Measurements from ENCODE around the gene UNC13B.

The UNC13B gene

DNA sequence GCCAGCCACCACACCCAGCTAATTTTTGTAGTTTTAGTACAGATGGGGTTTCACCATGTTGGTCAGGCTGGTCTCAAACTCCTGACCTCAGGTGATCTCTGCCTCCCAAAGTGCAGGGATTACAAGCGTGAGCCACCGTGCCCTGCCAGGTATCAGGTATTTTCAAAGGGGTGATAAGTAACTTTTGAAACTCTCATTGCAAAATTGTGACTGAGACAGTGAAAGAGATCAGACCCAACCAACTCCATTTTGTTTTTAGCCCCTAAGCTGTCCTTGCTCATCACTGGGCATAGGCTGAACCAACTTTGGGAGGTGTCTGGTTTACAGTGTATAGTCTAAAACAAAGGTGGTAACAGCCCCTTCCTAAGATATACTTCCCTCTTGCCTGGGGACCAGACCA lies 29.3 kb downstream of the UNC13B start:
- TF ChIP-seq, protein P1, sequence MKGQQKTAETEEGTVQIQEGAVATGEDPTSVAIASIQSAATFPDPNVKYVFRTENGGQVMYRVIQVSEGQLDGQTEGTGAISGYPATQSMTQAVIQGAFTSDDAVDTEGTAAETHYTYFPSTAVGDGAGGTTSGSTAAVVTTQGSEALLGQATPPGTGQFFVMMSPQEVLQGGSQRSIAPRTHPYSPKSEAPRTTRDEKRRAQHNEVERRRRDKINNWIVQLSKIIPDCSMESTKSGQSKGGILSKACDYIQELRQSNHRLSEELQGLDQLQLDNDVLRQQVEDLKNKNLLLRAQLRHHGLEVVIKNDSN (IDR thresholded peaks at IDR 0.05): no peak
- TF ChIP-seq NFIC (IDR thresholded peaks at IDR 0.05): no peak
- TF ChIP-seq, protein P2, sequence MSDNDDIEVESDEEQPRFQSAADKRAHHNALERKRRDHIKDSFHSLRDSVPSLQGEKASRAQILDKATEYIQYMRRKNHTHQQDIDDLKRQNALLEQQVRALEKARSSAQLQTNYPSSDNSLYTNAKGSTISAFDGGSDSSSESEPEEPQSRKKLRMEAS (IDR thresholded peaks at IDR 0.05): no peak
- TF ChIP-seq YY1 (IDR thresholded peaks at IDR 0.05; ENCODE audit: low read depth): no peak
- TF ChIP-seq TEAD4 (IDR thresholded peaks at IDR 0.05): no peak
- TF ChIP-seq CREB1 (IDR thresholded peaks at IDR 0.05; ENCODE audit: low read depth): no peak
- no peak for TF ChIP-seq CEBPB (IDR thresholded peaks at IDR 0.05)
- TF ChIP-seq, protein P3, sequence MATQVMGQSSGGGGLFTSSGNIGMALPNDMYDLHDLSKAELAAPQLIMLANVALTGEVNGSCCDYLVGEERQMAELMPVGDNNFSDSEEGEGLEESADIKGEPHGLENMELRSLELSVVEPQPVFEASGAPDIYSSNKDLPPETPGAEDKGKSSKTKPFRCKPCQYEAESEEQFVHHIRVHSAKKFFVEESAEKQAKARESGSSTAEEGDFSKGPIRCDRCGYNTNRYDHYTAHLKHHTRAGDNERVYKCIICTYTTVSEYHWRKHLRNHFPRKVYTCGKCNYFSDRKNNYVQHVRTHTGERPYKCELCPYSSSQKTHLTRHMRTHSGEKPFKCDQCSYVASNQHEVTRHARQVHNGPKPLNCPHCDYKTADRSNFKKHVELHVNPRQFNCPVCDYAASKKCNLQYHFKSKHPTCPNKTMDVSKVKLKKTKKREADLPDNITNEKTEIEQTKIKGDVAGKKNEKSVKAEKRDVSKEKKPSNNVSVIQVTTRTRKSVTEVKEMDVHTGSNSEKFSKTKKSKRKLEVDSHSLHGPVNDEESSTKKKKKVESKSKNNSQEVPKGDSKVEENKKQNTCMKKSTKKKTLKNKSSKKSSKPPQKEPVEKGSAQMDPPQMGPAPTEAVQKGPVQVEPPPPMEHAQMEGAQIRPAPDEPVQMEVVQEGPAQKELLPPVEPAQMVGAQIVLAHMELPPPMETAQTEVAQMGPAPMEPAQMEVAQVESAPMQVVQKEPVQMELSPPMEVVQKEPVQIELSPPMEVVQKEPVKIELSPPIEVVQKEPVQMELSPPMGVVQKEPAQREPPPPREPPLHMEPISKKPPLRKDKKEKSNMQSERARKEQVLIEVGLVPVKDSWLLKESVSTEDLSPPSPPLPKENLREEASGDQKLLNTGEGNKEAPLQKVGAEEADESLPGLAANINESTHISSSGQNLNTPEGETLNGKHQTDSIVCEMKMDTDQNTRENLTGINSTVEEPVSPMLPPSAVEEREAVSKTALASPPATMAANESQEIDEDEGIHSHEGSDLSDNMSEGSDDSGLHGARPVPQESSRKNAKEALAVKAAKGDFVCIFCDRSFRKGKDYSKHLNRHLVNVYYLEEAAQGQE (IDR thresholded peaks at IDR 0.05; ENCODE audit: low read depth): no peak
- no peak for TF ChIP-seq TCF12 (IDR thresholded peaks at IDR 0.05; ENCODE audit: low read depth)
- TF ChIP-seq TAF1 (IDR thresholded peaks at IDR 0.05; ENCODE audit: low read depth): no peak
- TF ChIP-seq FOXM1 (IDR thresholded peaks at IDR 0.05; ENCODE audit: borderline replicate concordance, low read depth): no peak
- no peak for TF ChIP-seq EP300 (IDR thresholded peaks at IDR 0.05; ENCODE audit: borderline replicate concordance)

DNA sequence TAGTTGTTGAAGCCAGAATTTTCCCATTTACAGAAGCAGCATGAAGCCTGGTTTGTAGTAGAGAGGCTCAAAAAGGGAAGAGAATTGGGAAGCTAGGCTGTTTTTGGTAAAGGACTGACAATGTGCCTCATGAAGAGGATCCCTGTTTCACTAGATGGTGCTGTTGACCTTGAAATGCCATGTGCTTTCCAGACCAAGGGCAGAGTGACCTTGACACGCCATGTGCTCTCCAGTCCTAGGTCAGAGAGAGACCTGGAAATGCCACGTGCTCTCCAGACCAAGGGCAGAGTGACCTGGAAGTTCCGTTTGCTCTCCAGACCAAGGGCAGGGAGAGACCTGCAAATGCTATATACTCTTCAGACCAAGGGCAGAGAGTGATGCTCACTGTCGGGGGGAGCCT lies 32.0 kb downstream of the UNC13B start:
- 0 out of 2 replicates have a peak, but pooled peaks have one; percentile 16 for TF ChIP-seq RAD21 (IDR thresholded peaks at IDR 0.05; ENCODE audit: low read depth)
- no peak for TF ChIP-seq CEBPB (IDR thresholded peaks at IDR 0.05)

DNA sequence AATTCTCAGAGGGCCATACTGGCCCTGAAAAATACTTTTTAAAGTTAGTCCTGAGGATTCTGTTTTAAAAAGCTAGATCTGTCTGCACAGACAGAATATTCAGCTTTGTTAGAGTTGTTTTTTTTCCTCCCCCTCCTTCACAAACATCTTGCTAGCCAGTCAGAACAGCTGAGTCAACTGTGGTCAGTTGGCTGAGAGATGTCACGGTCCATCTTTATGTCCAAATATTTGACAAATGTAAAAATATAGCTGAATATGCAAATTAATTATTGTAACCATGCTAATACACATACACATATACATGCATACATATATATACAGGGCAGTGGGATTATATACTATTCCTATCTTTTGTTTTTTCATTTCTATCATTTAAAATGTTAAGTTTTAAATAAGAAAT lies 33.9 kb downstream of the UNC13B start:
- TF ChIP-seq TAF1 (IDR thresholded peaks at IDR 0.05; ENCODE audit: low read depth): no peak
- TF ChIP-seq ZBTB7A (IDR thresholded peaks at IDR 0.05; ENCODE audit: low read depth): no peak
- no peak for TF ChIP-seq CEBPB (IDR thresholded peaks at IDR 0.05)
- no peak for TF ChIP-seq TEAD4 (IDR thresholded peaks at IDR 0.05)
- no peak for TF ChIP-seq NFIC (IDR thresholded peaks at IDR 0.05)

DNA sequence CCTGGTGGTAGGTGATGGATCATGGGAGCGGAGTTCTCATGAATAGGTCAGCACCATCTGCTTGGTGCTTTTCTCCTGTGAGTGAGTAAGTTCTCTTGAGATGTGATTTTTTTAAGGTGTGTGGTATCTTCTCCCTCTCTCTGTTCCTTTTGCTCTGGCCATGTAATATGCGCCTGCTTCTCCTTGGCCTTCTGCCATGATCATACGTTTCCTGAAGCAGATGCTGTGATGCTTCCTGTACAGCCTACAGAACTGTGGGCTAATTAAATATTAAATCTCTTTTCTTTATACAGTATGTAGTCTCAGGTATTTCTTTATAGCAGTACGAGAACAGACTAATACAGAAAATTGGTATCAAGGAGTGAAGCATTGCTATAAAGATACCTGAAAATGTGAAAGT lies 36.4 kb downstream of the UNC13B start:
- TF ChIP-seq RAD21 (IDR thresholded peaks at IDR 0.05; ENCODE audit: low read depth) (no peak), EGR1 (IDR thresholded peaks at IDR 0.05) (no peak), TEAD4 (IDR thresholded peaks at IDR 0.05) (no peak), TCF12 (IDR thresholded peaks at IDR 0.05; ENCODE audit: low read depth) (no peak), FOXM1 (IDR thresholded peaks at IDR 0.05; ENCODE audit: borderline replicate concordance, low read depth) (no peak), CEBPB (IDR thresholded peaks at IDR 0.05) (no peak), EP300 (IDR thresholded peaks at IDR 0.05; ENCODE audit: borderline replicate concordance) (no peak), YY1 (IDR thresholded peaks at IDR 0.05; ENCODE audit: low read depth) (no peak), ZBTB7A (IDR thresholded peaks at IDR 0.05; ENCODE audit: low read depth) (no peak), TAF1 (IDR thresholded peaks at IDR 0.05; ENCODE audit: low read depth) (no peak), NFIC (IDR thresholded peaks at IDR 0.05) (no peak), CREB1 (IDR thresholded peaks at IDR 0.05; ENCODE audit: low read depth) (no peak)
- TF ChIP-seq, protein P2 (IDR thresholded peaks at IDR 0.05): no peak
- TF ChIP-seq, protein P1 (IDR thresholded peaks at IDR 0.05): no peak

DNA sequence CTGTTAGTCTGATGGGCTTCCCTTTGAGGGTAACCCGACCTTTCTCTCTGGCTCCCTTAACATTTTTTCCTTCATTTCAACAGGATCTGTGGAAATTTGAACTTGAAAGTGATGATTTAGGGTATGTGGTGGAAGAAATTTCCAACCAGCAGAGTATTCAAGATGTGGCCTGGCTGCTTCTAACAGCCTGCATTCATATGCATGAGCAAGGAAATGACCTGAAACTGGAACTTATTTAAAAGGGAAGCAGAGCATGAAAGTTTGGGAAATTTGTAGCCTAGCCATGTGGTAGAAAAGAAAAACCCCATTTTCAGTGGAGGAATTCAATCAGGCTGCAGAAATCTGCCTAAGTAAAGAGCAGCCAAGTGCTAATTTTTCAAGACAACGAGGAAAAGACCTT lies 41.7 kb downstream of the UNC13B start:
- TF ChIP-seq FOXM1 (IDR thresholded peaks at IDR 0.05; ENCODE audit: borderline replicate concordance, low read depth) (no peak), EGR1 (IDR thresholded peaks at IDR 0.05) (no peak), TCF12 (IDR thresholded peaks at IDR 0.05; ENCODE audit: low read depth) (no peak), NFIC (IDR thresholded peaks at IDR 0.05) (no peak), TEAD4 (IDR thresholded peaks at IDR 0.05) (no peak)
- TF ChIP-seq, protein P3 (IDR thresholded peaks at IDR 0.05; ENCODE audit: low read depth): no peak

DNA sequence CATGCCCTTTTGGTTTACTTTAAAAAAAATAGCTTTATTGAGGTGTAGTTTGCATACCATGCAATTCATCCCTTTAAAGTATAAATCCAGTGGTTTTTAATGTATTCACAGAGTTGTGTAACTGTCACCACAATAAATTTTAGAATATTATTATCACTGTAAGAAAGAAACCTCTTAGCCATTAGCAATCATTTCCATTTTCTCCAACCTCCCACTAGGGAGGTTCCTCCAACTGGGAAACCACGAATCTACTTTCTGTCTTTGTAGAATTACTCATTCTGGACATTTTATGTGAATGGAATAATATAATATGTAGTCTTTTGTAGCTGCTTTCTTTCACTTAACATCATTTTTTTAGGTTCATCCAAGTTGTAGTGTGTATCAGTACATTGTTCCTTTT lies 43.5 kb downstream of the UNC13B start:
- TF ChIP-seq CREB1 (IDR thresholded peaks at IDR 0.05; ENCODE audit: low read depth): no peak
- no peak for TF ChIP-seq EGR1 (IDR thresholded peaks at IDR 0.05)
- no peak for TF ChIP-seq ZBTB7A (IDR thresholded peaks at IDR 0.05; ENCODE audit: low read depth)
- TF ChIP-seq, protein P3 (IDR thresholded peaks at IDR 0.05; ENCODE audit: low read depth): no peak
- no peak for TF ChIP-seq NFIC (IDR thresholded peaks at IDR 0.05)
- TF ChIP-seq, protein P2 (IDR thresholded peaks at IDR 0.05): no peak
- TF ChIP-seq TEAD4 (IDR thresholded peaks at IDR 0.05): no peak
- no peak for TF ChIP-seq CEBPB (IDR thresholded peaks at IDR 0.05)
- TF ChIP-seq EP300 (IDR thresholded peaks at IDR 0.05; ENCODE audit: borderline replicate concordance): no peak
- TF ChIP-seq TAF1 (IDR thresholded peaks at IDR 0.05; ENCODE audit: low read depth): no peak
- TF ChIP-seq, protein P1 (IDR thresholded peaks at IDR 0.05): no peak
- no peak for TF ChIP-seq YY1 (IDR thresholded peaks at IDR 0.05; ENCODE audit: low read depth)
- TF ChIP-seq TCF12 (IDR thresholded peaks at IDR 0.05; ENCODE audit: low read depth): no peak
- no peak for TF ChIP-seq FOXM1 (IDR thresholded peaks at IDR 0.05; ENCODE audit: borderline replicate concordance, low read depth)
- no peak for TF ChIP-seq RAD21 (IDR thresholded peaks at IDR 0.05; ENCODE audit: low read depth)
